ENCODE measurements around the gene YY1. TPM values are rescaled to one million over a fixed set of nuclear protein-coding genes. Genes with fewer than 3 reads are reported as not detected.

YY1 gene
- total and polyA plus RNA-seq, 10 donors, result 28.4 to 64.1 (median 56.9) TPM

GRCh38 chr14:100290607-100291304 is 51.8 kb downstream of the YY1 start:
- DNase-seq, result peak; percentile 56
- Histone ChIP-seq H3K27me3 (replicated peaks in 1 of 7) (no peaks in the 10 kb centered on the region), H3K9me3 (no peaks in the 10 kb centered on the region), H3K27ac (peak overlapping the region in 1 of 8 donors; percentile 21), H3K4me3 (no peak overlapping the region), H3K36me3 (peaks cover 0 to 22% (median 10%) of the 10 kb centered on the region in 6 donors), H3K4me1 (peaks cover 6 to 59% (median 21%) of the 10 kb centered on the region in 6 donors)
- intact Hi-C loops (cut with DNase I; ENCODE audit: low total_unique reads), result no loop called here
- 77 to 88% (median 82%) methylated on average over 12 of the region's 12 CpGs for WGBS, 5 donors
- TF ChIP-seq POLR2AphosphoS5 (IDR thresholded peaks at IDR 0.05), result no peak
- no peak for TF ChIP-seq POLR2A (IDR thresholded peaks at IDR 0.05)
- no peak for TF ChIP-seq CTCF (IDR thresholded peaks at IDR 0.05 in 8 of 11, conservative IDR thresholded peaks at IDR 0.05 in 3 of 11)

- Histone ChIP-seq H3K27me3 (replicated peaks in 1 of 7) (no peaks in the 10 kb centered on the region), H3K36me3 (peaks cover 0 to 22% (median 10%) of the 10 kb centered on the region in 6 donors), H3K4me1 (peaks cover 6 to 59% (median 24%) of the 10 kb centered on the region in 6 donors), H3K9me3 (no peaks in the 10 kb centered on the region), H3K27ac (no peak overlapping the region), H3K4me3 (no peak overlapping the region)
- WGBS, 5 donors, result 94 to 98% (median 97%) methylated on average over 7 to 13 of the region's 13 CpGs
- DNase-seq, result peak; percentile 64
- intact Hi-C loops (cut with DNase I; ENCODE audit: low total_unique reads), result no loop called here
- no peak for TF ChIP-seq CTCF (IDR thresholded peaks at IDR 0.05 in 8 of 11, conservative IDR thresholded peaks at IDR 0.05 in 3 of 11)
- no peak for TF ChIP-seq POLR2A (IDR thresholded peaks at IDR 0.05)
- no peak for TF ChIP-seq POLR2AphosphoS5 (IDR thresholded peaks at IDR 0.05)
Measured at GRCh38 chr14:100291305-100292075, 52.5 kb downstream of the YY1 start.

GRCh38 chr14:100292301-100292775 is 53.4 kb downstream of the YY1 start:
- Histone ChIP-seq H3K27ac (no peak overlapping the region), H3K4me3 (no peak overlapping the region), H3K9me3 (no peaks in the 10 kb centered on the region), H3K36me3 (peaks cover 0 to 22% (median 10%) of the 10 kb centered on the region in 6 donors), H3K4me1 (peaks cover 14 to 63% (median 33%) of the 10 kb centered on the region in 6 donors), H3K27me3 (replicated peaks in 1 of 7) (no peaks in the 10 kb centered on the region)
- peak in 1 of 3 donors; percentile 28 for TF ChIP-seq POLR2AphosphoS5 (IDR thresholded peaks at IDR 0.05)
- no peak for TF ChIP-seq POLR2A (IDR thresholded peaks at IDR 0.05)
- TF ChIP-seq CTCF (IDR thresholded peaks at IDR 0.05 in 8 of 11, conservative IDR thresholded peaks at IDR 0.05 in 3 of 11), result no peak
- DNase-seq, result peak; percentile 67
- 95 to 99% (median 97%) methylated on average over 42 to 61 of the region's 61 CpGs for WGBS, 5 donors
- intact Hi-C loops (cut with DNase I; ENCODE audit: low total_unique reads), result no loop called here
